Fibroblast of skin of right quadriceps (primary cell): ENCODE results near the gene HEBP1.
"Not testable (repeated sequence)": the region's sequence is repeated elsewhere in the genome, so short reads cannot be mapped to it uniquely, and the experiment has no call there.

Experiments
- DNase-seq: peaks from one replicate; pipeline ENCODE4 v3.0.0-alpha.2; 2013

Gene HEBP1

DNA sequence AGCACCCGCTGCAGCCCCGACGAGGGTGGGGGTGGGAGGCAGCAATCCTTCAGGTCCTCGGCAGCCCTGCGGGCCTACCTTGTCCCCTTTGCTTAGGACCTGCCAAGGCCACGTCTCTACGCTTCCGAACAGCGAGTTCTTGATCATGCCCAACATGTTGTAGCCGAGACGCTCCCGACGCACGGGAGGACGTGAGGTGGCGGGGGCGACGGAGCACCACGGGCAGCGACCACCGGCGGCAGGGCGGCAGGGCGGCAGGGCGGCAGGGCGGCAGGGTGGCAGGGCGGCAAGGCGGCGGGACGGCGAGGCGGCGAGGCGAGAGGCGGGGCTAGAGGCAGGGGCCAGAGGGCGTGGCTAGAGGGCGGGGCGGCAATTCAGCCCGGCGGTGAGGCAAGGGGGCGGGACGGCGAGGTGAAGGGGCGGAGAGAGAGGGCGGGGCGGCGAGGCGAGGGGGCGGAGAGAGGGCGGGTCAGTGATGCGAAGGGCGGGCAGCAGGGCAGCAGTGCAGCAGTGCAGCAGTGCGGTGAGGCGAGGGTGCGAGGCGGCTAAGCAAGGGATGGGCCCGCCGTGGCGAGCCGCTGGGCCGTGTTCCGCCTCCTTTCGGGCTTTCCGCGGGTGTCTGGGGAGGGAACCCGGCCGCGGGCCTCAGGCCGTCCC lies at the start of gene HEBP1:
Gene HEBP1 (minus strand): TSS at position 307 of the 657 bp plus-strand sequence. CDS start 151 bp downstream, at position 156.
- DNase-seq, result peak; percentile 90

DNA sequence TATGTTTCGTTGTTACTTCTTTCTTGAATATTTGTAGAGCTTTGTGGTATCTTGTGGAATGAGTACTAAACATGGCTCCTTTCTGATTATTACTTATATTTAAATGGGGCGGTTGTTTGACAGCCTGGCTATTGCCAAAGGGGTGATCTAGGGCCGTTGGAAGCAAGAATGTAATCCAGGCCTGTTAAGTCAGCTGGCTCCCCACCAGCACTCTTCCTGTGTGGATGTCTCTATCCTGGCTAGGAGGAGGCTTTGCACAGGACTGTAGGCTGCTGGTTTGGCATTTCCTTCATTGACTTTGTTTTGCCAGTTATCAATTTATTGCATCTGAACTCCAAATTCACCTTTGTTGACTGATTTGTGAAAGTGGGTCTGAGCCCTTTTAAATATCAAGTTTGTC lies 49.8 kb upstream of the HEBP1 start:
- DNase-seq, result peak; percentile 35

GRCh38 chr12:13046964-13047363 lies 46.9 kb upstream of the HEBP1 start:
- no peak for DNase-seq

DNA sequence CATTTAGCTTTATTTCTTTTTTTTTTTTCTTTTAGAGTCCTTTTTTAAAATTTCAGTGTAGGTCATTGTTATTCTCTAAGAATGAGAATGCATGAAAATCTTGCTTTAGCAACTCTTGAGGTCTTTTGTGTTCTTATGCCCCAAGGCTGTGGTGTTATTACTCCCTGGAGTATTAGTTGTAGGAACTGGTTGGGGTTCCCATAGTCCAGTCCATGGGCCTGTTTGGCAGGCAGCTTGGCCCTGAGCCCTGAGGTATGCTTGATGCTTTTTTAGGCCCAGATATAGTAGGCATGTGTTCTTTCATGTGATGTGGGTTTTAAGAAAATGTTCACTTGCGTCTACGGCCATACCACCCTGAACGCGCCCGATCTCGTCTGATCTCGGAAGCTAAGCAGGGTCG lies 45.8 kb upstream of the HEBP1 start:
- DNase-seq, result no peak

- peak; percentile 18 for DNase-seq
Measured at GRCh38 chr12:13044906-13045299, 44.8 kb upstream of the HEBP1 start.

DNA sequence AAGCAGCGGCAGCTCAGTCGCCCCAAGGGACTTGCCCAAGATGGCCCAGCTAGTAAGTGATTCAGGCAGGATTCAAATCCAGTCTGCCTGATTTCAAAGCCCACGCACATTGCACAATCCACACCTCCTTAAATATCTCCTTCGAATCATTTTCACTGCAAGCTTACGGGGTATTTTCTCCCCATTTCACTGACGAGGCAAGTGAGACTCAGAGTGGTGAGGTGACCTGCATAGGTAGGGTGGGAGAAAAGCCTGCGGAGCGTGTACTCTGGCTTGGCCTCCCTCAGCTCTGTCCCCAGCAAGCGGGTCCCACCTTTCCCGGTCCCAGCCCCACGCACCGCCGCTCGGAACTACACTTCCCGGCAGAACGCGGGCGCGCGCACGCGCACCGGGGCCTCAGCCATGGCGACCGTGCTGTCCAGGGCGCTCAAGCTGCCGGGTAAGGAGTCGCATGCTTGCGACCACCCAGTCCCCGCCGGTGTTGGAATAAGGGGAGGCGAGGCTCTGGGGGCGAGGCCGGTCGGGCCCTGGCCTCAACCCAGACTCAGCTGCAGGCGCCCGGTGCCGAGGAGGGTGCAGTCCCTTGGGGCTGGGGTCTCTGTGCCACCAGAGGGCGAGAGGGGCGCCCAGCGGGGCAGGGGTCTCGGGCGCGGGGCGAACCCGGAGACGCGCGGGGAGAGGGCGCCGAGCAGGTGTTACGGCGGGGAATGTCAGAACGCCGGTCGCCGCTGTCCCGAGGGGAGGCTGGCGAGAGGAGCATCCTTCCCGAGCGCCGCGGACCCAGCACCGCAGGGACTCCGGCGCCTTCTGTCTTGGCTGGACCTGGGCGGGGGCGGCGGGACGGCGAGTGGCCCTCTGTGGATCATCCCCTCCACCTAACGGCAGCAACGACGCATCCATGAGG lies 44.2 kb upstream of the HEBP1 start, which contains the start of gene FAM234B:
Gene FAM234B (plus strand): TSS at position 380 of the 904 bp plus-strand sequence. CDS start 23 bp downstream, at position 403.
- DNase-seq, result peak; percentile 46

DNA sequence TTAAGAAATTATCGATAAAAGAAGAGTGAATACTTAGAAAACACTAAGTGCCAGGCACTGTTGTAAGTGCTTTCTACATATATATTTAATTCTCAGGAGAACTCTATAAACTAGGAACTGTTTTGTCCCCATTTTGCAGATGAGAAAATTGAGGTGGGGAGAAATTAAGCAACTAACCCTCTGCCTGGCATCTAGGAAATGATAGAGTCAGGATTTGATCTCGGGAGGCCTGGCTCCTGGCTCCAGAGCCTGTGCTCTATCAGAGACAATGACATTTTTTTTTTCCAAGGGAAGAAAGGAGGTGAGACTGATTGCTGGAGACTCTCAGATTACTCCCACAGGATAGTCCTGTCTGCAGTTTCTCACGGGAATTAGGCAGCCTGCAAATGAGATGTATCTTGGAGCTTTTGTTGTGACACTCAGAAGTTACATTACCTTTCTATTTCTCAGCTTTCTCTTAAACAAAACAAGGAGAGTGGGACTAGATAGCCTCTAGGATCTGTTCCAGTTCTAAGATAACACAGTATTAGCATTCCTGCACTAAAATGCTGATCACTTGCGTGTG lies 42.7 kb upstream of the HEBP1 start:
- DNase-seq, result no peak

DNA sequence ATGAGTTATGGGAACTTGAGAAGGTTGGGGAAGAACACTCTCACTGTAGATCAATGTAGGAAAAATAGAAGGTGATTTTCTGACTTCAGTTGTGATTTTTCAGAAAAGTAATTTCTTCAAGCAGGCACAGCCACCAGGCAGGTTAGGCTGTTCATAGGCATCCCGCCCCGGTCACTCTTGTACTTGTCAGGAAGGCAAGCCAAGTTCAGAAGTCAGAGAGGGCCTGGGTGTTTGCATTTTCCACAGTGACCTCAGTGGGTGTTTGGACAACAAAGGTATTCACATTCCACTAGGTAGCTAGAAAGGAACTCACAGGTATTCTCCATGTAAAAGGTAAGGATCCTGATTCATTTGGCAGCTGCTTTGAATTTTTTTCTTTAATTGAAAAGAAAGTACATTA lies 41.2 kb upstream of the HEBP1 start:
- no peak for DNase-seq

DNA sequence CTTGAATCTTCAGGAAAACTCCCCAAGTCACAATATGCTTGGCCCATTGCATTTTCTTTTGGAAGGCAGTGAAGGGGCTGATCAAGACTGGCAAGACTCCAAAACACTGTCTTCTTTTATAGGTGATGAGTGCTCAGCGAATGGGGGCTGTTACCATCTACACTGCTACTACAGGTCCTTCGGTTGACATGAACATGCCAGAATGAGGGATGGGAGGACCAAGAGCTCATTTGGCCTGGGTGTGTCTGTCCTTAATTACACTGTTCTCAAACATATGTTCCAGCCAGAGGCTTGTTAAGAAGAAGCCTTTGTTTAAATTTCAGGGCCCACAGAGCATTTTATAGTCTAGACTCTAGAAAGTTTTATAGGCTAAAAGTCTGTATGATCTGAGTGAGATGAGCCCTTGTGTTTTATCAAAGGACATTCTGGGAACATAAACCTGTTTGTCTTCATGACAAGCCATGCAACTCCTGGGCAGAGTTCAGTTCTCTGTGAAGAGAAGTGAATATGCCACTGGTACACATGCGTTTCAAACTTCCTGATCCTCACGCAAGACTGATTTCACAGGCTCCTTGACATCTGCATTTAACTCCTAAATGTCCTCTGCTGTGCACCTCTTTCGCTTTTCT lies 39.4 kb upstream of the HEBP1 start:
- DNase-seq, result no peak

DNA sequence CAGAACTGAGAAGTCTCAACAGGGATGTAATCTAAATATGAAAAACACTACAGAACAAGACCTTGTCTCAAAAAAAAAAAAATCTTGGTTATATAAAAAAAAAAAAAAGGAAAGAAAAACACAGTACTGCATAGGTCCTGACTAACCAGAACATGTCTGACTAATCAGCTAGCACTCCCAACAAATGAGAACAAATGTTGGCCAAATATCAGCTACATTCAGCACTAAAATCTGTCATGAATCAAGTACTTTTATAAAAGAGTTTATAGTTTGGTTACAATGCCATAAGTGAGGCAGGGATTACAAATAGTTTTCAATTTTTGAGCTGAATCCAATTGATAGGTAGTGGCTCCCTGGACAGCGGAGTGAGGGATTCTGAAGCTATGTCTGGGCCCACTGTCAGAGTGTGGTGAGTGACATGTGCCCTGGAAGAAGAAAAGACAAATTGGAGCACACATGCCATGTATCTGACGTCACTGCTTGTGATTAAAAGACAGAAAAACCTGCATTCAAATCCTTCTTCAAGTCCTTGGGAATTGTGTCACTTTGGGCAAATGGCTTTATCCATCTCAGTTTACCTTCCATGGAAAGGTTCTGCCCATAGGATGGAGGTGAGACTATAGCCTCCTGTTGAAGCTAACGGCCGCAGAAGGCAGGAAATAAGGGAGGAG lies 38.6 kb upstream of the HEBP1 start:
- DNase-seq, result peak; percentile 78

GRCh38 chr12:13036881-13037280 lies 36.8 kb upstream of the HEBP1 start:
- no peak for DNase-seq

GRCh38 chr12:13035335-13035734 lies 35.3 kb upstream of the HEBP1 start:
- DNase-seq, result not testable (repeated sequence)

DNA sequence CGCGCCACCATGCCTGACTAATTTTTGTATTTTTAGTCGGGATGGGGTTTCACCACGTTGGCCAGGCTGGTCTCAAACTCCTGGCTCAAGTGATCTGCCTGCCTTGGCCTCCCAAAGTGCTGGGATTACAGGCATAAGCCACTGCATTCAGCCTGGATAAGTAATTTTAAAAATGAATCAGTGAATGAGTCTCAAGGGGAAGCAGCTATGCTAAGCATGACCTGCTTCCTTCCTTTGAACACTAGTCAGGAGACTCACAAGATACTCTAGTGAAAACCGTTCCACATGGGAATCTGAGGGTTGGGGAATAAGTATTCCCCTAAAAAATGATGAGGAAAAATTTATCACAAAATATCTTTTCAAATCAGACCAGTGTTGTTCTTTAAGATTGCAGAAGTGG lies 33.4 kb upstream of the HEBP1 start:
- peak; percentile 47 for DNase-seq

DNA sequence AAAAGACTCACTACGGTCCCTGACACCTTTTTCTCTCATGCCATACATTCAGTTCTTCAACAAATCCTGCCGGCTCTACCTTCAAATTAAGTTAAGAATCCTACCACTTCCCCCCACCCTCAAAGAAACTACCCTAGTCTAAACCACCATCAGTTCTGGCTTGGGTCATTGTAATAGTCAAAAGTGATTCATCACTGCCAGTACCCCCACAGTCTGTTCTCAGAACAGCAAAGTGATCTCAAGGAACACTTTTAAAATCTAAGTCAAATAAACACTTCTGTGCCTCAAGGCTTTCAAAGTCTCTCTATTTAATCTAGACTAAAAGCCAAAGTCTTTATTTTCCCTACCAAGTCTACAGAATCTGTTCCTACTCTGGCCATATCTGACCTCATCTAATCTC lies 32.1 kb upstream of the HEBP1 start:
- no peak for DNase-seq

- no peak for DNase-seq
Measured at GRCh38 chr12:13030541-13031291, 30.7 kb upstream of the HEBP1 start.

DNA sequence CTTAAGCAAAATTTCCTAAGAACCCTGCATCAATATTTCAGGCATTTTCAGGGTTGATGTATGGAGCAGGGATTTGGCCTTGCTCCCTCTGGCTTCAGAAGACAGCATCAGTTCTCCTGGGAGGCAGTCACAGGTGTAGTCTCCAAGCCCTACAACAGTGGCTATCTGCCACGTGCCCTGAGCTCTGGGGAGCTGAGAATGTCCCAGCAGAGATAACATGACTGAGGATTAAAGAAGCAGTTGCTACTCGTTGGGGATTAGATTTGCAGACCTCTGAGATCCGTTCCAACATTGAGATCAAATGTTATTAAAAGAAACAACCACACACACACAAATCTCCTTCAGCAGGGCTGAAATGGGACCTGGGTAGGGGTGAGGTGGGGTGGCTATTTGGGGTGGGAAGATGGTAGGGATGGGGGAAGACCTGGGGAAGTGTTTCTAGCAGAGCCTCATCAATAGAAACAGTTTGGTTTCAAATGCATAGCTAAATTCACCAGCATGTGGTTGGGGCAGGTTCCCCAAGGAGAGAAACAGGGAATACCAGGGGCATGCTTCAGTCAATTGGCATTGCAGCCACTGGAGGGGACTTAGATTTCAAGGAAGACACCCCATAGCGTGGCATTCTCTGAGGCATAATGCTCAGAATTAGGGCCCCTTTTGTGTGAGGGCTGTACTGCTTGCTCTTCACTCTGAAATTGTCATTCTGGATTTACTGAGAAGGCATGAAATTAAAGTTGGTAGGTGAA lies 28.9 kb upstream of the HEBP1 start:
- DNase-seq, result no peak

GRCh38 chr12:13027508-13027907 lies 27.4 kb upstream of the HEBP1 start:
- DNase-seq, result no peak

GRCh38 chr12:13027032-13027431 lies 27.0 kb upstream of the HEBP1 start:
- DNase-seq, result no peak

DNA sequence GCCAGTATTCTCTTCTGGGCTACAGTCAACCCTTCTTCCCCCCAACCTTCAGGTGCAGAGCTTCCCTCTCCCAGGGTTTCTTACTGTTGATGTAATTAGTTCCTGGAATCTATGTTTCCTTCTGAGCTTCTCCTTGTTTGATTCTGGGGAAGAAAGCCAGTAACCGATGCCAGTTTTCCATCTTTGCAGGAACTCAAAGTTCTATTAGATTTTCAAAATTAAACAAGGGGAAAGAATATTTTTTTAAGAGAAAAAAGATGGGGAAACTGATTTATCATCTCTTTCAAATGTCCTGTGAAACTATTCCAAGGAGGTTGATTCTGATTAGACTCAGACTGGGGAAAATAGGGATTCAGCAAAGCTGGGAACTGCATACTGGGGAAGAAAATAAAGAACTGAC lies 26.2 kb upstream of the HEBP1 start:
- no peak for DNase-seq

DNA sequence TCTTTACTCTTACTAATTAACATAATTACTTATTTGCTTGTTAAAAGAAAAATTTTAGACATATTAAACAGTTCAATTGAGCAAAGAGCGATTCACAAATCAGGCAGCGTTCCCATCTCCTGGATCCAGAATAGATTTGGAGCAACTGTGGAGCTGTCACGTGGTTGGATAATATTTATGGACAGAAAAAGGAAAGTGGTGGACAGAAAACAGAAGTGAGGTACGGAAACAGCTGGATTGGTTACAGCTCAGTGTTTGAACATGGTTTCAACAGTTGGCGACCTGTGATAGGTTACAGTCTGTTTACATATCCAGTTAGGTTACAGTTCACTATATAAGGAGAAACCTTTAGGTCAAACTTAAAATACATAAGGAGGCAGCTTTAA lies 24.5 kb upstream of the HEBP1 start:
- DNase-seq, result no peak

DNA sequence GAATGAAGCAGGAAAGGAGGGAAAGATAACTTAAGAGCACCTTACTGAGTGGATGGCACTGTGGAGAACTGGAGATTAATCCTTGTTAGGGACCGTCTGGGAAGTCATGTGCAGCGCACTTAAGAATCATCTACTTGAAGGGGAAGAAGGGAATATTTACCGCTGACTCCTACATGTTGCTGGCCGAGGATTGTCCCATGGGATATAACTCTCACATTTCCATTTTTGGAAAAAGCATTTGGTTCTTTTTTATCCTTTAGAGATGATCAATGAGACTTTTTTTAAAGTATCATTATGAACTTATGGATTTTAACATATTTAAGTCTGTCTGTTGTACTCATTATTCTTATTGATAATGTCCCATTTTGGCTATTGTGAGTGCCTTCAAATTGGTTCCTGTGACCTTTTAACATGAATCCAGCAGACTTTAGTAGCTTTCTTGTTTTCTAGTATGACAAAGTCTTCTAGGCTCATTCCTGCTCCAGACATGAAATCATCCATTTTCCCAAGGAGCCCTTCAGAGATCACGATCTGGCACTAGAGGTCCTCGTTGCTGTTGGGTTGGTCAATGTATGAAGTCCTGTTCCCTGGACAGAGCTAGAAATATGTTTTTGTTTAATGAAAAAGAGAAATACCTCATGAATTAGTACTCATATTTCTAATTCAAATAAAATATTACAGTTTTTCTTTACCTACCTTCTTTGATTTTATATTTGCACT lies 23.9 kb upstream of the HEBP1 start:
- no peak for DNase-seq
